Activated T-helper 2 cell treated with anti-CD3 and anti-CD28 coated beads, Interferon-gamma antibody, Interleukin-2, Interleukin-4, amounts not matched to agents 10 μg/mL and 5 μg/mL and 100 μg/mL, durations not matched to agents 14 hours and 24 hours and 36 hours (primary cell): Measurements from ENCODE around the gene SETD1A. TPM values are rescaled to one million over a fixed set of nuclear protein-coding genes. Genes with fewer than 3 reads are reported as not detected.

Experiments used
- DNase-seq: peaks from one replicate; pipeline ENCODE4 v3.0.0; 2021; ENCODE audit warnings: low spot score
- H3K27ac Mint-ChIP-seq: one replicate; pipeline ENCODE4 v1.8.0; 2021; ENCODE audit warnings: mixed read lengths
- H3K27me3 Mint-ChIP-seq: one replicate; pipeline ENCODE4 v1.8.0; 2021; ENCODE audit warnings: low read depth, mixed read lengths
- H3K36me3 Mint-ChIP-seq: one replicate; pipeline ENCODE4 v1.8.0; 2021; ENCODE audit warnings: low read depth, mixed read lengths
- H3K4me1 Mint-ChIP-seq: one replicate; pipeline ENCODE4 v1.8.0; 2021; ENCODE audit warnings: low read depth, mixed read lengths
- H3K4me3 Mint-ChIP-seq: one replicate; pipeline ENCODE4 v1.8.0; 2021; ENCODE audit warnings: low read depth, mild to moderate bottlenecking, moderate library complexity, mixed read lengths
- H3K9me3 Mint-ChIP-seq: one replicate; pipeline ENCODE4 v1.8.0; 2021; ENCODE audit warnings: mixed read lengths
- intact Hi-C: fragments of 100-400 bp; cut with micrococcal nuclease; formaldehyde crosslinking; loops from one replicate; pipeline ENCODE4 v1.15.1; 2023
- total RNA-seq: library from RNA; stranded (reverse); gene quantifications from 2 replicates; pipeline ENCODE4 v1.2.3, GENCODE V29; 2022

SETD1A gene
- total RNA-seq: 28.9 TPM in 2 replicates

DNA sequence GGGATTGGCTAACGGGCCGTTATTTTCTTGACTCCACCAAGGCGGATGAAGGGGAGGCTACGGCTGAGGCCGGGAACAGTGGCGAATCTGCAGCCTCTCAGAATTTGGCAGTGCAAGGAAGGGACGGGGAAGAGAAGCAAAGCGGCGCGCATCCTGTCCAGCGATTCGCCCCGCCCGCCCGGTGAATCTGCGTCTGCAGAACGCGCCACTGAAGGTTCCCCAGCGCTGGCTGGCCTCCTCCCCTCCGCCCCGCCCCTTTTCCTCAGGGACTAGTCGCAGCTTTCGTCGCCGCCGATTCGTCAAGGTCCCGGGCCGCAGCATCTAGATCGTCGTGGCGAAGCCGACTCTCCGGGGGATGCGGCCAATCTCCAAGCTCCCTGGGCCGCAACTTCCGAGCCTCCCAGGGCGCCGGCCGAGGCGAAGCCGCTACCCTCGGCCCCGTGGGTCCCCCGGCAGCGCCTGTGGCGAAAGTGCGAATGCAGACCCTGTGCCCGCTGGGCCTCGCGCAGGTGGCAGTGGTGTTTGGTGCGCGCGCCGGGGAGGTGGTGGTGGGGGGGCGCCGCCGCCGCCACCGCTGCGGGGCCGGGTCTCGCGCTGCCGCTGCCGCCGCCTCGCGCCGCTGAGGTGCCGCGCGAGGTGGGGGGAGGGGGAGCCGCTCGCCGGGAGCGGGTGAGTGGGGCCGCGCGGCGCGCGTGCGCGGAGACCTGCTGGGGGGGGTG, at the start of gene SETD1A:
TSS of gene SETD1A (plus strand) at position 299 of the 719 bp plus-strand sequence. CDS start 978 bp downstream, outside the sequence.
- peak within 1 kb of the TSS; percentile 95 for H3K4me3 Mint-ChIP-seq
- DNase-seq: peak; percentile 94
- H3K27me3 Mint-ChIP-seq: no peaks in the 10 kb centered on the region
- peaks cover 26% of the 10 kb centered on the region for H3K4me1 Mint-ChIP-seq
- H3K27ac Mint-ChIP-seq: peak within 1 kb of the TSS; percentile 99
- peaks cover 49% of the 10 kb centered on the region for H3K36me3 Mint-ChIP-seq
- intact Hi-C loops: loop anchor here (1.0 to 10.0 kb wide), 7 partner anchors 34 to 920 kb away; partner anchors contain the start of genes ARMC5, CFAP119, FBXL19 and FUS
- H3K9me3 Mint-ChIP-seq: no peaks in the 10 kb centered on the region

DNA sequence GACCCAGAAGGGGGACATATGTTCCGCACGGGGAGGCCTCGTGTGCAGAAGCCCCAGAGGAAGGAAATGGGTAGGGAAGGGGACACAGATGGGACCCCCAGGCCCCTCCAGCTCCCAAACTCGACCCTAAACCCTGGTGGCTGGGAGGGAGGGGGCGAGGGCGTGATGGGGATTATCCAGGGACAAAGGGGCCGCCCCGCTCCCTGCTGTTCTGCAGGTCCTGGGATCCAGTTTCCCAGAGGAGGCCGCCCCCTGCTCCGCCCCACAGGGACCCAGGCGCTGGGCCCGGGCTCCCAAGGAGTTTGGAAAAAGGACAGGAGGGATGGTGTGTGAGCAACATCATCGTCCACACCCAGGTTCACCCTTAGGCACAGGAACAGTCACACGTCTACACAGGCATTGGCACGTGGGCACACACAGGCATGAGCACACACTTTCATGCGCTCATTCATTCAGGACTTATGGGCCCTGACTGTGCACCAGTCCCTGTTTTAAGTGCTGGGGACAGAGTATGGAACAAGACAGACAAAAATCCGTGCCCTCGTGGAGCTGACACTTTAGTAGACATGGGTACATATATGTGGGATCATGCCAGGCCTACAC, 47.0 kb upstream of the SETD1A start:
- DNase-seq: no peak
- H3K4me1 Mint-ChIP-seq: peaks cover 4% of the 10 kb centered on the region
- H3K27me3 Mint-ChIP-seq: peaks cover 5% of the 10 kb centered on the region
- intact Hi-C loops: no loop called here
- no peaks in the 10 kb centered on the region for H3K9me3 Mint-ChIP-seq
- H3K27ac Mint-ChIP-seq: no peak overlapping the region
- H3K4me3 Mint-ChIP-seq: no peak overlapping the region
- no peaks in the 10 kb centered on the region for H3K36me3 Mint-ChIP-seq

DNA sequence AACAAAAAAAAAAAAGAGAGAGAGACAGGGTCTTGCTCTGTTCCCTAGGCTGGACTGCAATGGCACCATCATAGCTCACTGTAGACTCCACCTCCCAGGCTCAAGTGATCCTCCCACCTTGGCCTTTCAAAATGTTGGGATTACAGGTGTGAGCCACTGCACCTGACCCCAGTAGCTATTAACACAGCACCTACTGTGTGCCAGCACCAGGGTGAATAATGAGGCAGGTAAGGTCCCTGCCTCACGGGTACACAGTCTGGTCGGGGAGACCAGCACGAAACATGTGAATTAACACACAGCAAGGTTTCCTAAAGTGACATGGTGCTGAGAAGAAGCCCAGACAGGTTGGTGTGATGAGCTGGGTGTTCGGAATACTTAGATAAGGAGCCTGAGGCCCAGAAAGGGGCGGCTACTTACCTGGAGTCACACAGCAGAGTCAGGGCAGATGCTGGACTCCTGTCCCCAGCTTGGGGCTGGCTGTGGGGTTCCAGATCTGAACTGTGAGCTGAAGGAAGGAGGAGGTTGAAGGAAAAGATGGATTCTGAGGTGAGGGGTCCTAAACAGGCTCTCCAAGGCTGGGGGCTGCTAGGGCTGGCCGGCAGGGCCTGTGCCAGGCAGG, 44.7 kb upstream of the SETD1A start:
- Mint-ChIP-seq H3K36me3 (no peaks in the 10 kb centered on the region), H3K9me3 (no peaks in the 10 kb centered on the region), H3K27ac (no peak overlapping the region), H3K27me3 (peaks cover 3% of the 10 kb centered on the region), H3K4me3 (no peak overlapping the region), H3K4me1 (peaks cover under 1% of the 10 kb centered on the region)
- DNase-seq: no peak
- intact Hi-C loops: no loop called here

DNA sequence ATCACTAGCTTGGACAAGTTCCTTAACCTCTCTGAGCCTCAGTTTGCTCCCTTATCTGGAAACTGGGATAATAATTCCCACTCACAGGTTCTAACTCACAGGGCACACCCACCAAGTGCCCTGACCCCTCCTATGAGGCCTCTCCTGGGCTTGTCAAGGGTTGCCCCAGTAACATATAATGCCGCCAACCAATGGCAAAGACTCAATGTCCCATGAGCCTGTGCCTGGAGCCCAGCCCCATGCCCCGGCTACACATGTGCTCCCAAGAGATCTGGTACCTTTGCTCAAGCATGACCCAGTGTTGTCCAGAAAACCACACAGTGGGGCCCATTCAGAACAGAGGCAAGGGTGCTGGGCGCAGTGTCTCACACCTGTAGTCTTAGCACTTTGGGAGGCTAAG, 42.7 kb upstream of the SETD1A start:
- no peak for DNase-seq
- H3K36me3 Mint-ChIP-seq: no peaks in the 10 kb centered on the region
- no peaks in the 10 kb centered on the region for H3K27me3 Mint-ChIP-seq
- H3K27ac Mint-ChIP-seq: no peak overlapping the region
- H3K4me1 Mint-ChIP-seq: no peaks in the 10 kb centered on the region
- no peak overlapping the region for H3K4me3 Mint-ChIP-seq
- no peaks in the 10 kb centered on the region for H3K9me3 Mint-ChIP-seq
- intact Hi-C loops: no loop called here

DNA sequence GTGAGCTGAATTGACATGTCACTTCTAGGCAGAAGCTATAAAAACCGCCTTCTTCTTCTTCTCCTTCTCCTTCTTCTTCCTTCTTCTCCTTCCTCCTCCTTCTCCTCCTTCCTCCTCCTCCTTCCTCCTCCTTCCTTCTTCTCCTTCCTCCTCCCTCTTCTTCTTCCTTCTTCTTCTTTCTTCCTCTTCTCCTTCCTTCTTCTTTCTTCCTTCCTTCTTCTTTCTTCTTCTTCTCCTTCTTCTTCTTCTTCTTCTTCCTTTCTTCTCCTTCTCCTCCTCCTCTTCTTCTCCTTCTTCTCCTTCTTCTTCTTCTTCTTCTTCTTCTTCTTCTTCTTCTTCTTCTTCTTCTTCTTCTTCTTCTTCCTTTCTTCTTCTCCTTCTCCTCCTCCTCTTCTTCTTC, 38.9 kb upstream of the SETD1A start:
- intact Hi-C loops: no loop called here
- peaks cover 9% of the 10 kb centered on the region for H3K4me1 Mint-ChIP-seq
- DNase-seq: no peak
- no peaks in the 10 kb centered on the region for H3K9me3 Mint-ChIP-seq
- H3K27ac Mint-ChIP-seq: no peak overlapping the region
- no peaks in the 10 kb centered on the region for H3K27me3 Mint-ChIP-seq
- H3K4me3 Mint-ChIP-seq: no peak overlapping the region
- H3K36me3 Mint-ChIP-seq: no peaks in the 10 kb centered on the region

DNA sequence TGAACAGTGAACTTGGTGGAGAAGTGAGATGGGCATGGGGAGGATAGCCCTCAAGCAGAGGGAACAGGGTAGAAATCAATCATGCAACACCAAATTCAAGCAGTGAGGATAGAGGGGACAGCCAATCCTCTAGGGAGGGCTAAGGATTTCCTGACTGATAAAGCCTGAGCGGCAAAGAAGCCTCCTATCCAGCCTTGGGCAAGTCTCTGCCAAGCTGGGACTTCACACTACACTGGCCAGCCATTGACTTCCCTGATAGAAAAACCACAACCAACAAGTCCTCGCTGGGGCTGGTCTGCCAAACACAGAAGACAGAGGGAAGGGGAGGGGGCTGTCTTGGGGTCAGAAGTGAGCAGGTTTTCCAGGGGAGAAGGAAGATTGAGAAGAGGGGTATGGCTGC, 36.7 kb upstream of the SETD1A start:
- Mint-ChIP-seq H3K4me1 (peaks cover 15% of the 10 kb centered on the region), H3K4me3 (peak overlapping the region; percentile 99), H3K27me3 (no peaks in the 10 kb centered on the region), H3K9me3 (no peaks in the 10 kb centered on the region), H3K36me3 (peaks cover under 1% of the 10 kb centered on the region), H3K27ac (no peak overlapping the region)
- DNase-seq: no peak
- intact Hi-C loops: loop anchor here (1.0 kb wide), 1 partner anchor 77 kb away; no protein-coding TSS in a partner anchor

DNA sequence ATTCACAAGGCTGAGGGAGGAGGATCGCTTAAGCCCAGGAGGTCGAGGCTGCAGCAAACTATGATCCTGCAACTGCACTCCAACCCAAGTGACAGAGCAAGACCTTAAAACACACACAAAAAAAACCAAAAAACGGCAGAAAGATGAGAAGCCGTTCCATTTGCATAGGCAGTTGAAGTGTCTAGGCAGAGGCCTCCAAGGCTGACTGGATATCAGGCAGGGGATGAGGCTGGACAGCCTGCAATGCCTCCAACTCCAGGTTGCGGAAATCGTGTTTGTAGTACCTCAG, 36.2 kb upstream of the SETD1A start:
- H3K36me3 Mint-ChIP-seq: peaks cover 6% of the 10 kb centered on the region
- intact Hi-C loops: loop anchor here (1.0 kb wide), 1 partner anchor 77 kb away; no protein-coding TSS in a partner anchor
- no peaks in the 10 kb centered on the region for H3K27me3 Mint-ChIP-seq
- H3K4me3 Mint-ChIP-seq: peak overlapping the region; percentile 99
- no peak for DNase-seq
- H3K9me3 Mint-ChIP-seq: no peaks in the 10 kb centered on the region
- peaks cover 19% of the 10 kb centered on the region for H3K4me1 Mint-ChIP-seq
- H3K27ac Mint-ChIP-seq: peak overlapping the region; percentile 100

DNA sequence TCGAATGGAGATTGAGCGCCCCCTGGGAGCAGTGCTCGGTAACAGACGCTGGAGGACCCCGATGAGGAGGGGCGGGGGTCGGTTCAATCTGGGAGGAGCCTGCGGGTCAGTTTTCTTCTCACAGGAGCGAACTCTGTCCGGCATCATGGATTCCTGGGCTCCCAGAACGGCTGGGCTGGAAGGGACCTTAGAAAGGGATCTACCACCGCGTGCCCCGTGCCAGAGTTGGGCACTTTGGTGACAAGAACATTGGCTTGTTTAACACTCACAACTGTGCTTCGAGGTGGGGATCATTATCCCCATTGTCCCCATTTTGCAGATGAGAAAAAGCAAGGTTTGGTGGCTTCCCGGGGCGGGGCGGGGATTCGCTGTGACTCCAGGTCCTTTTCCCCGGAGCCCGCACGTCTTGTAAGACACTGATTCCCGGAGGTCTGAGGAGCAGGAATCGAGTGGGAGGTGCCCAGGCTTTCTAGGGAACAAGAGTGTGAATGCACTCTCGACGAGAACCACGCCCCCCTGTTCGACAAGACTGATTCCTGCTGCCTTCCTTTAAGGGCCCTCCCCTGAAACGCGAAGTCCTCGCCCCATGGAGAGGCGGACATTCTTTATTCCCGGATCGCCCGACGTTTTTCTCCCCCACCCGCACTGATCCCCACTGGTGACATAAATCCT, 35.7 kb upstream of the SETD1A start:
- peak overlapping the region; percentile 100 for H3K27ac Mint-ChIP-seq
- no peaks in the 10 kb centered on the region for H3K9me3 Mint-ChIP-seq
- H3K4me3 Mint-ChIP-seq: peak overlapping the region; percentile 99
- intact Hi-C loops: loop anchor here (1.0 kb wide), 8 partner anchors 20 to 537 kb away; partner anchors contain the start of genes ARMC5, FBRS, ZNF646 and ZNF668
- no peaks in the 10 kb centered on the region for H3K27me3 Mint-ChIP-seq
- peaks cover 6% of the 10 kb centered on the region for H3K36me3 Mint-ChIP-seq
- peaks cover 19% of the 10 kb centered on the region for H3K4me1 Mint-ChIP-seq
- peak; percentile 80 for DNase-seq

DNA sequence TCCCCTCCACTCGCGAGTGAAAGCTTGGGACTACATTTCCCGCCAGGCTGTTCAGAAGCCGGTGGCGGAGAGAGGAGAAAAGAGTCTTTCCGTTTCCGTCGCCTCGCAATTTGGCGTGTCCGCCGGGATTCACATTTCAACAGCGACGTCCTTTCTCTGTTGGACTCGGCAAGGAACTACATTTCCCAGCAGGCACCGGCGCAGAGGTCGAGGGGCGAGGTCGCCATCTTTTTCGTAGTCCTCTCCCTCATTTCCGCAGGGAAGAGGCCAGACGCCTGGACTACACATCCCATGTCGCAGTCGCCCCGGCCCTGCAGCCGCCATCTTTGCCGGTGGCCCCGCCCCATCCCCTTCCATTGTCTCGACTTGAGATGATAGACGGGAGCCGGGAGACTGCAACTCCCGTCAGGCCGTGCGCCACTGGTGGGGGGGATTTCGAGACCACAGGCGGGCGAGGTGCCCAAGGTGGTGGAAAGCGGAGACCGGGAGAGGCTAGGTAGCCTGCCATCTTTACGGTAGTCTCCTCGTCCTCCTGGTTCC, 35.1 kb upstream of the SETD1A start:
- peak overlapping the region; percentile 100 for H3K27ac Mint-ChIP-seq
- H3K4me1 Mint-ChIP-seq: peaks cover 19% of the 10 kb centered on the region
- intact Hi-C loops: loop anchor here (1.0 kb wide), 7 partner anchors 20 to 537 kb away; partner anchors contain the start of genes ARMC5, FBRS, ZNF646 and ZNF668

DNA sequence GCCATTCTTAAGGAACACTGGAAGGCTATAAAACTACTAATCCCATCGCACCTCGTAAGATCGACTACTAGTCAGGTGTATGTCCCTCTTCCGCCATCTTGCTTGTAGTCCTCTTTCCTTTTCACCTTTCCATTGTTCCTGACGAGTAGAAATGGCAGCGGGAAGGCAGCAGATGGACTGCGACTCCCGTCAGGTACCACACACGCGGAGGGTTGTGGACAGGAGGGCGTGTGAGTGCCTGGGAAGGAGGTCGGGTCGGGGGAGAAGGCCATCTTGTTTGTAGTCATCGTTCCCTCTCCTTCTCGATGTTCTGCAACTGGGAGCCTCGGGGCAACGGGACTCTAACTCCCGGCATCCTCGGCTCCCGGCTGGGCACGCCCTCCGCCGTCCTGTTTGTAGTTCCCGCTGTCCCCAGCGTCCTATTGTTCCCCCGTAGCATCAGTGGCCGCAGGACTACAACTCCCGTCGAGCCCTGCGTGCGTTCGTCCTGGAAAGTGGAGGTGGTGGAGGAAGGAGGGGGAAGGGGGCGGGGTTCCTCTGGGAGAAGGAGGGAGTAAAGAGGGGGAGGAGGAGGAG, 34.5 kb upstream of the SETD1A start:
- Mint-ChIP-seq H3K9me3 (no peaks in the 10 kb centered on the region), H3K27me3 (no peaks in the 10 kb centered on the region), H3K27ac (peak overlapping the region; percentile 100), H3K4me3 (peak overlapping the region; percentile 99), H3K36me3 (peaks cover 6% of the 10 kb centered on the region), H3K4me1 (peaks cover 19% of the 10 kb centered on the region)
- intact Hi-C loops: loop anchor here (1.0 kb wide), 12 partner anchors 19 to 536 kb away; partner anchors contain the start of genes ARMC5, CFAP119, FBRS and RNF40
- DNase-seq: peak; percentile 95

More for the DNA sequence above, 35.1 kb upstream of the SETD1A start:
- Mint-ChIP-seq H3K27me3 (no peaks in the 10 kb centered on the region), H3K9me3 (no peaks in the 10 kb centered on the region), H3K36me3 (peaks cover 6% of the 10 kb centered on the region), H3K4me3 (peak overlapping the region; percentile 99)
- DNase-seq: peak; percentile 100

DNA sequence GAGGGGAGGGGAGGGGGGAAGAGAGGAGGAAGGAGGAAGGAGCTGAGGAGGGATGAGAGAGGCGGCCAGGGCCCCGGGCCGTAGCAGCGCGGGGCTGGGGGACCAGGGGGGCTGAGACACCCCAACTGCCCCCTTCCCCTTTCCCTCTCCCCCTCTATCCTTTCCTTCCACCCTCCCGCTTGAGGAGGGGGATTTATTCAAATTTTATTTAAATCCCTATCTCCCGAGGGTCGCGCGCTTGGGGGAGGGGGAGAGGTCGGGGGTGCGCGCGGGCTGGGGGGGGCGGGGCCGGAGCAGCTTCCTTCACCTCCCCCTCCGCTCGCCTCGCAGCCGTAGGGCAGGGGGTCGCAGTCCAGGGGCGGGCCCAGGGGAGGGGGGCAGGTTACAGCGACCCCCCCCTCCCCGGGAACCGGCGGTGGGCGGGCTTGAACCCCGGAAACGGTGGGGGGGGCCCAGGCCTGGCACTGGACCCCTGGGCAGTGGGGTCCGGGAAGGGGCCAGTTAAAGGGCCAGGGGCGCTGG, 33.9 kb upstream of the SETD1A start, which contains the start of gene FBXL19:
TSS of gene FBXL19 (plus strand) at position 19 of the 522 bp plus-strand sequence. CDS start 2,183 bp downstream, outside the sequence.
- Mint-ChIP-seq H3K36me3 (peaks cover 6% of the 10 kb centered on the region), H3K27ac (peak within 1 kb of the TSS; percentile 100), H3K9me3 (no peaks in the 10 kb centered on the region), H3K4me3 (peak within 1 kb of the TSS; percentile 99), H3K4me1 (peaks cover 19% of the 10 kb centered on the region), H3K27me3 (no peaks in the 10 kb centered on the region)
- no peak for DNase-seq
- intact Hi-C loops: loop anchor here (1.0 kb wide), 5 partner anchors 26 to 171 kb away; partner anchors contain the start of genes CFAP119, RNF40, SETD1A and STX4
